HepG2 (cell line): ENCODE measurements around the gene RING1. TPM values are rescaled to one million over a fixed set of nuclear protein-coding genes. Genes with fewer than 3 reads are reported as not detected.
A peak's percentile ranks its signal among the peaks of the same experiment; 100 is the strongest.

Source experiments
- HMGXB4 ChIP-seq, 2 experiments: sonication (generic) in 1 of 2; formaldehyde crosslinking in 1 of 2; IDR thresholded peaks; 2 replicates each; pipeline versions ENCODE4 v1.4.0 to v1.6.1; 2018 to 2020; ENCODE audit warnings: missing genetic modification reagents in 2 of 2, borderline replicate concordance in 1 of 2, low read depth in 1 of 2, mild to moderate bottlenecking in 1 of 2, missing biosample characterization in 1 of 2
- HNF4A ChIP-seq: sonication (generic); formaldehyde crosslinking; IDR thresholded peaks from 2 replicates; pipeline ENCODE4 v1.4.0; 2020; ENCODE audit warnings: missing genetic modification reagents
- HNRNPH1 ChIP-seq: fragments of 200-400 bp; formaldehyde crosslinking; optimal IDR thresholded peaks from 2 replicates; pipeline ENCODE3; 2017; ENCODE audit warnings: mild to moderate bottlenecking, low read depth, low read length
- IRF9 ChIP-seq: sonication (generic); formaldehyde crosslinking; IDR thresholded peaks from 2 replicates; pipeline ENCODE4 v1.8.0; 2022; ENCODE audit warnings: missing genetic modification reagents, mild to moderate bottlenecking, borderline replicate concordance
- KDM6A ChIP-seq: IDR thresholded peaks from 2 replicates; pipeline ENCODE4 v1.6.1; 2016; ENCODE audit warnings: low read depth
- MAF1 ChIP-seq: sonication (generic); formaldehyde crosslinking; IDR thresholded peaks from 2 replicates; pipeline ENCODE4 v1.5.0; 2020; ENCODE audit warnings: missing genetic modification reagents, borderline replicate concordance
- MLLT10 ChIP-seq: sonication (generic); formaldehyde crosslinking; IDR thresholded peaks from 2 replicates; pipeline ENCODE4 v1.4.0; 2020; ENCODE audit warnings: missing genetic modification reagents
- PAX8 ChIP-seq: sonication (generic); formaldehyde crosslinking; IDR thresholded peaks from 2 replicates; pipeline ENCODE4 v1.8.0; 2022; ENCODE audit warnings: mild to moderate bottlenecking, missing genetic modification reagents, borderline replicate concordance
- PHF20 ChIP-seq: sonication (generic); formaldehyde crosslinking; IDR thresholded peaks from 2 replicates; pipeline ENCODE4 v1.5.0; 2020; ENCODE audit warnings: mild to moderate bottlenecking, missing genetic modification reagents
- RAD21 ChIP-seq: fragments of 450-650 bp; formaldehyde crosslinking; IDR thresholded peaks from 2 replicates; pipeline ENCODE4 v1.5.0; 2020; ENCODE audit warnings: mild to moderate bottlenecking
- RBFOX2 ChIP-seq: fragments of 200-400 bp; formaldehyde crosslinking; IDR thresholded peaks from 2 replicates; pipeline ENCODE4 v1.6.1; 2017; ENCODE audit warnings: low read depth, mild to moderate bottlenecking, low read length
- SMAD3 ChIP-seq: sonication (generic); formaldehyde crosslinking; IDR thresholded peaks from 2 replicates; pipeline ENCODE4 v1.4.0; 2020; ENCODE audit warnings: missing genetic modification reagents
- TFAP4 ChIP-seq: sonication (generic); IDR thresholded peaks from 2 replicates; pipeline ENCODE4 v1.6.1; 2016; ENCODE audit warnings: low read depth, borderline replicate concordance
- ZBED4 ChIP-seq: sonication (generic); formaldehyde crosslinking; IDR thresholded peaks from 2 replicates; pipeline ENCODE4 v1.4.0; 2020; ENCODE audit warnings: missing genetic modification reagents, borderline replicate concordance
- ZFP37 ChIP-seq: sonication (generic); formaldehyde crosslinking; IDR thresholded peaks from 2 replicates; pipeline ENCODE4 v1.4.0; 2020; ENCODE audit warnings: missing genetic modification reagents, borderline replicate concordance
- ZNF431 ChIP-seq: sonication (generic); formaldehyde crosslinking; IDR thresholded peaks from 2 replicates; pipeline ENCODE4 v1.9.0; 2022; ENCODE audit warnings: missing genetic modification reagents, low read depth, mild to moderate bottlenecking, borderline replicate concordance
- ZNF468 ChIP-seq: sonication (generic); formaldehyde crosslinking; IDR thresholded peaks from 2 replicates; pipeline ENCODE4 v1.8.0; 2022; ENCODE audit warnings: mild to moderate bottlenecking, moderate library complexity, missing genetic modification reagents
- ZNF564 ChIP-seq: sonication (generic); formaldehyde crosslinking; IDR thresholded peaks from 2 replicates; pipeline ENCODE4 v1.8.1; 2023; ENCODE audit warnings: mild to moderate bottlenecking, missing genetic modification reagents
- ZNF616 ChIP-seq: sonication (generic); formaldehyde crosslinking; IDR thresholded peaks from 2 replicates; pipeline ENCODE4 v1.5.0; 2020; ENCODE audit warnings: low read depth, mild to moderate bottlenecking, missing genetic modification reagents
- ZNF770 ChIP-seq: sonication (generic); formaldehyde crosslinking; IDR thresholded peaks from 2 replicates; pipeline ENCODE4 v1.5.0; 2020; ENCODE audit warnings: mild to moderate bottlenecking, missing genetic modification reagents
- polyA plus RNA-seq, 8 experiments: library from polyadenylated mRNA; depleted of rRNA in 3 of 8; stranded (reverse) in 7 of 8; unstranded in 1 of 8; fragments of >200 nt; fragmentation: Illumina TruSeq in 4 of 8; extraction: Trizol in 4 of 8; gene quantifications; 2 replicates each; pipeline versions ENCODE4 v1.2.1 to v1.2.3, GENCODE V29; 2011 to 2016; ENCODE audit warnings: low read depth in 4 of 8, missing spikeins in 1 of 8, mixed read lengths in 1 of 8; ENCODE audit not compliant: insufficient read depth in 1 of 8
- total RNA-seq, 5 experiments: library from RNA; depleted of rRNA; stranded (reverse); fragments of >200 nt; fragmentation: Illumina TruSeq; extraction: Trizol; gene quantifications; 2 replicates each; pipeline ENCODE4 v1.2.3, GENCODE V29; 2016; ENCODE audit warnings: low read depth in 1 of 5

The RING1 gene
- total and polyA plus RNA-seq, 2 of the 13 experiments (the other 11 are each of a cell fraction or from before 2014, with no cell fraction given): 23.9 to 33.6 TPM

- peak; percentile 24 for TF ChIP-seq HNRNPH1
- TF ChIP-seq HMGXB4 (CRISPR knock-in tag; IDR thresholded peaks at IDR 0.05; ENCODE audit: borderline replicate concordance in 1 of 2, low read depth in 1 of 2): peak in 1 of 2 experiments; percentile 57; a peak in 2 of 4 replicates
- no peak for TF ChIP-seq MLLT10
- 0 out of 2 replicates have a peak, but pooled peaks have one; percentile 4 for TF ChIP-seq PHF20 (CRISPR knock-in tag)
- TF ChIP-seq HNF4A (CRISPR knock-in tag): peak; percentile 33; the same call in 1 of the 2 replicates
- TF ChIP-seq ZNF431 (CRISPR knock-in tag): 0 out of 2 replicates have a peak, but pooled peaks have one; percentile 23
- 0 out of 2 replicates have a peak, but pooled peaks have one; percentile 25 for TF ChIP-seq ZNF616 (CRISPR knock-in tag)
- no peak for TF ChIP-seq KDM6A (CRISPR knock-in tag)
- TF ChIP-seq ZNF564 (CRISPR knock-in tag): 0 out of 2 replicates have a peak, but pooled peaks have one; percentile 22
- TF ChIP-seq ZFP37: peak; percentile 45; the same call in 1 of the 2 replicates
- TF ChIP-seq RBFOX2: peak; percentile 48; the same call in 1 of the 2 replicates
- TF ChIP-seq RAD21 (CRISPR knock-in tag): peak; percentile 30
- no peak for TF ChIP-seq ZNF770 (CRISPR knock-in tag)
- 0 out of 2 replicates have a peak, but pooled peaks have one; percentile 50 for TF ChIP-seq ZNF468 (CRISPR knock-in tag)
- TF ChIP-seq TFAP4: no peak
- peak; percentile 22; the same call in 1 of the 2 replicates for TF ChIP-seq IRF9 (CRISPR knock-in tag)
- TF ChIP-seq PAX8: 0 out of 2 replicates have a peak, but pooled peaks have one; percentile 13
- no peak for TF ChIP-seq SMAD3 (CRISPR knock-in tag)
- no peak for TF ChIP-seq ZBED4 (CRISPR knock-in tag)
- TF ChIP-seq MAF1 (CRISPR knock-in tag): 0 out of 2 replicates have a peak, but pooled peaks have one; percentile 46
Observed at GRCh38 chr6:33201147-33201545, 7.2 kb upstream of the RING1 start (continued).
